Activated CD8-positive, alpha-beta memory T cell treated with anti-CD3 and anti-CD28 coated beads for 36 hours (primary cell): ENCODE measurements around the gene FERMT2. TPM values are rescaled to one million over a fixed set of nuclear protein-coding genes. Genes with fewer than 3 reads are reported as not detected.
"Not testable (repeated sequence)": the region's sequence is repeated elsewhere in the genome, so short reads cannot be mapped to it uniquely, and the experiment has no call there.

Experiments used
- CTCF ChIA-PET: fragments of 350-600 bp; sonication (Branson Sonifier 250); formaldehyde crosslinking; loops from one replicate; lab custom pipeline; 2021; ENCODE audit warnings: antibody characterized with exemption; lab: Charles Lee
- POLR2A ChIA-PET: fragments of 350-600 bp; sonication (Branson Sonifier 250); formaldehyde crosslinking; loops from one replicate; lab custom pipeline; 2021; ENCODE audit warnings: antibody characterized with exemption; lab: Charles Lee
- total RNA-seq, 2 experiments: library from RNA; stranded (reverse); gene quantifications; one replicate each; pipeline ENCODE4 v1.2.3, GENCODE V29; 2021

The FERMT2 gene
- total RNA-seq, 2 experiments from 2014 or later, result 2.4 to 3.6 TPM

DNA sequence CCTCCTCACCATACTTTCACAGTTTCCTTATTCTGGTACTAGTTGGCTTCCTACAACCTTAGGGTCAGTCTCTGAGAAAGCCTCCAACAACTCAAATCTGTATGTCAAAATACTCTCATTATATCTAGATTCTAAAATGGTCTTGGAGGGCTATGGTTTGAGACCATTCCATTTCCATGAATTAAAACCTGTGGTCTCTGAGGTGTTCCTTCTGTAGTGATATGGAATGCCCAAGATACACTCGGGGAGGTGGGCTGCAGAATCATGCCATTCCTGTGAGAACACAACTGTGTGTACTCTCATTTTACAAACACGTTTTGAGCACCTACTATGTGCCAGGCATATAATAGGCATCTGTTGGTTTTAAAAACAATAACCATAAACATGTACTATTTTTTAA, 74.0 kb downstream of the FERMT2 start:
- ChIA-PET POLR2A (no interaction called here), CTCF (no interaction called here)

DNA sequence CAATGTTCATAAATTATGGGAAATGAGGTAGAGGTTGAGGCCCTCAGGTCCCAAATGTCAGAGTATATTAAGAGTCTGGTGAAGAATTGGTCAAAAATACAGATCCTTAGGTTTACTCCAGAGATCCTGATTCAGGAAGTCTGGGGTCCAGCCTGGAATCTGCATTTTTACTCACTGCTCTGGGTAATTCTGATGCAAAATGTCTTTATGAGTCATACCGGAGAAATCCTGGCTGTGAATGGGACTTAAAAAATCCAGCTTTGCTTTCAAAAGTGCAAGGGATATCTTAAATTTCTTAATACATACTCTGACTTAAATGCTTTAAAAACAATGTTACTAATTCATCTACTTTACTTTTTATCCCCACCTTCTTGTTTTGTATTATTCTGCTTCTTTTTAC, 74.5 kb downstream of the FERMT2 start:
- CTCF ChIA-PET, result no interaction called here
- POLR2A ChIA-PET, result no interaction called here

DNA sequence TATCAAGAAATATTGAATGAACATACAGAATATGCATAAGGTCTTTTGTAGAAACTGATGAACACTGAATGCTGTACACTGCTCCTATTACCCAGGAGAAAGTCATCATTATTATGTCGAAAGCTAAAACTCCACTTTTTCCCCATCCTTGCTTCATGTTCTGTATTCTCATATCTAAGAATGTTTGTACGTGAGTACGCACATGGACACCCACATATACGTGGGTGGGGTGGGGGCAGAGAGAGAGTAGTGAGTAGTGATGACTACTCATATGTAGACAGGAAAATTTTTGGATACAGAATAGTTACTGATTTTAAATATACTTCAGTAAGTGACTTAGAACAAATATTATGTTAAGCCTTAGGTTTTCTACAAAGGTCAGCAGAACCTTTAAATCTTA, 75.1 kb downstream of the FERMT2 start:
- POLR2A ChIA-PET, result no interaction called here

DNA sequence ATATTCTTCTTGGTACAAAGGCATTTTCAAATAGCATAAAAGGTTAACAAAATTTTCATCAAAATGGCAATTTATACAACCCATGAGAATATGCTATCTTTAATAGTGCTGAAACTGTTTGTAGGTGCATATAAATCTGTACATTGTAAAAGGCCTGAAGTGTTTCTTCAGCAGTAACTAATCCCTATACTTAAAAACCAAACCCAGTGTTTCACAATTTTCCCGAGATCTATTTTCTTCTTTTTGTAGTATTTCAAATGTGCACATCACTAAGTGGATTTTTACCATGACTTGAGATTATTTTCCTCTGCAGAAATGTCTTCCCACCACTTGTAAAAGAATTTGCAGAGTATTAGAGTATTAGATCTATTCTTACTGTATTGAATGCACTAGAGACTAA, 76.5 kb downstream of the FERMT2 start:
- POLR2A ChIA-PET, result no interaction called here
- CTCF ChIA-PET, result no interaction called here

More for the DNA sequence above, 75.1 kb downstream of the FERMT2 start:
- CTCF ChIA-PET, result no interaction called here

DNA sequence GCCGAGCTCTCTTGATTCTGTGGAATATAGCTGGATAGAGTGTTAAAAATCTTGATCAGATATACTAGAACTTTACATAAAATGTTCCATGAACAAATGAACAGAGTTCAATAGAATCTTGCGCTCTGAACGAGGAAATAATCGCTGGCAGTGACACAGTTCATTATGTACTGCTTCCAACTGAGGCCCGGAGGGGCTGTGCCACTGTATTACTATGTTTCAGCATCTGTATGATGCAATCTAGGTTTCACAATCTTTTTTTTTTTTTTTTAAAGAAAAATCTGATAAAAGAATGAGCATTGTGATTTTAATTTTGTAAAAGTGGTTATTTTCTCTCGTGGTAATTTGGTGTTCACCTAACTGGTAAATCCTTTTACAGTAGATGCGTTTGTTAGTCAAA, 77.2 kb downstream of the FERMT2 start:
- POLR2A ChIA-PET, result no interaction called here
- CTCF ChIA-PET, result no interaction called here

DNA sequence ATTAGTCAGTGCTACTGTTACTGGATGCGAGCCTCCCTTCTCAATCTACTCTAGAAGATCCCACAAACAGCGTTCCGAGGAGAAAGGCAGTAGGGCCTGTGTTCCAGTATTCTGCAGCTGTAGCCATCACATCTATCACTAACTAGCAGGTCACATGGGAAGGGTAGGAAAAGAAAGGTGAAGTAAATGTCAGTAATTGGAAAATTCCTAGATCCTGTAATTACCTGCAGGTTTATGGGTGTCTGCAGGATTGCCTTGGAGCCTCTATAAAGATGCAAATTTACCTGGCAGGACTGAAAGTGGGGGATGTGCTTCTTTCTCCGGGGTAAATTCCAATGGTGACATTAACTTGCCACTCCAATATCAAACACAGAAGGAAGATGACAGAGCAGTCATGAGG, 77.8 kb downstream of the FERMT2 start:
- CTCF ChIA-PET, result interaction anchor here (0.6 kb wide), 1 partner anchor 36 kb away, joined by 3 read pairs; no protein-coding TSS in a partner anchor
- POLR2A ChIA-PET, result no interaction called here

DNA sequence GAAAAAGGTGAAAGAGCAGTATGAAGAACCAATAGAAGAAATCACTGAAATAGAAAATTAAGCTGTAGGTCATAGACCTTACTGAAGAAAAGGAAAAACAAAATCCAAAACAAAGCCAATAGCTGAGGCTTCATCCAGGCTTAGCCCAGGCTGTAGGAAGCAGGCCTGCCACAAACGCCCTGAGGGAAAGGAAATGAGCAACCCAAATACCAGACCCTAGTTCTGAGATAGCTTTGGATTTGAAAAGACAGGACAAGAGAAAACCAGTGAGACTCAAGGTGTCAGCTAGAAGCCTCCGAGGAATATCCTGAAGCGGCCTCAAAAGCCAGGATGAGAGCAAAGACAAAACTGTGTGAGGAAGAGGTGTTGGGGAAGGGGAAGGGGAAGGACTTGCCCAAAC, 79.2 kb downstream of the FERMT2 start:
- ChIA-PET CTCF (no interaction called here), POLR2A (no interaction called here)

DNA sequence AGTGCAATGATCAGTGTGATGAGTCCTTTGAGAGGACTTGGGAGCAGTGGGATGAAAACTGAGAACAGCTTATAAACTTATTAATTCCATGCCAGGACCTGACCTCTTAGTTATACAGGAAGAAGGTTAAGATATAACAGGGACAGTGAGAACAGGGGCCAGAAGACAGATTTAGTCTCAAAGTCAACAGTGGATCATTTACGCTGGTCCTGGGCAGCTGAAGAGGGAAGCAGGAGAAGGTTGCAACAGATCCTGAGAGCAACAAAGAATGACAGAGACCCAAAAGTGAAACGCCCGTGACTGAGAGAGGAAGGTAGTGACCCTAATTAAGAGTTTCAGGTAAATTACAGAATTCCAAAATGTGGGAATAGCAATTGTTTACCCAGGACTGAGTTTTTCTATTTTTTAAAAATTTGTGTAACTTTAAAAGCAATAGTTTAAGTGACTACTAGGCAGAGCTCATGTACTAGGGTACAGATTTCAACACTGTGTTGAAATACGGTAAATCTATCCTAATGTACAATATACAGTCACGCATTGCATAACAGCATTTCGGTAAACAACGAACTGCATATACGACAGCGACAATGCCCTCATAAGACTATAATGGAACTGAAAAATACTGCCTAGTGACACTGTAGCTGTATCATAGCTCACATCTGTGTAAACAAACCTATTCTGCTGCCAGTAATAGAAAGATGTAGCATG, 81.8 kb downstream of the FERMT2 start:
- CTCF ChIA-PET, result interaction anchor here (1.5 kb wide), 1 partner anchor 428 kb away, joined by 3 read pairs; no protein-coding TSS in a partner anchor
- POLR2A ChIA-PET, result no interaction called here

DNA sequence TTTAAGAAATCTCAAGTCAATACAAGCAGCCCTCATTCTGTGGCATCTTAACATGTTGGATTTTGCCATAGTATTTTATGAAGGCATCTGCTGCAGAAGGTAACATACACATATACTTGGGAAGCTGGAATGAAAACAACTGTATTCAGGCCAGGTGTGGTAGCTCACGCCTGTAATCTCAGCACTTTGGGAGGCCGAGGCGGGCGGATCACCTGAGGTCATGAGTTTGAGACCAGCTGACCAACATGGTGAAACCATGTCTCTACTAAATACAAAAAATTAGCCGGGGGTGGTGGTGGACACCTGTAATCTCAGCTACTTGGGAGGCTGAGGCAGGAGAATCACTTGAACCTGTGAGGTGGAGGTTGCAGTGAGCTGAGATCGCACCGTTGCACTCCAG, 86.0 kb downstream of the FERMT2 start:
- CTCF ChIA-PET, result not testable (repeated sequence)

DNA sequence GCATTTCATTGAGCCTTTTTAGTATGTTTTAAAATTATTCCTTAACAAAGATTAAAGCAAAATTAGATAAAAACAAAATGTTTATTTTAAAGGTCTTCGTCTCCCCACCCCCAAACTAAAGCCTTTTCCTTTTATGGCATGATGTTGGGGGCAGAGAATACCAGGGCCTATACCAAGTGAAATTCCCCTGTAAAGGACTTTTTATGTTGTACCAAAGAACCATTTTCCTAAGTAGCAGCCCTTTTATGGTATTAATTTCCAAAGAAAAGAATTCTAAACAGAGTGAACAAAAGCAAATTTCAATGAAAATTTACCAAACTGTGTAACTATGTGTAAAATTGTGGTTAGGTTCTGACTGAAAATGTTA, 87.5 kb downstream of the FERMT2 start:
- ChIA-PET POLR2A (no interaction called here), CTCF (no interaction called here)

More for the DNA sequence above, 86.0 kb downstream of the FERMT2 start:
- POLR2A ChIA-PET, result interaction anchor here (0.6 kb wide), 1 partner anchor 281 kb away, joined by 3 read pairs; no protein-coding TSS in a partner anchor

DNA sequence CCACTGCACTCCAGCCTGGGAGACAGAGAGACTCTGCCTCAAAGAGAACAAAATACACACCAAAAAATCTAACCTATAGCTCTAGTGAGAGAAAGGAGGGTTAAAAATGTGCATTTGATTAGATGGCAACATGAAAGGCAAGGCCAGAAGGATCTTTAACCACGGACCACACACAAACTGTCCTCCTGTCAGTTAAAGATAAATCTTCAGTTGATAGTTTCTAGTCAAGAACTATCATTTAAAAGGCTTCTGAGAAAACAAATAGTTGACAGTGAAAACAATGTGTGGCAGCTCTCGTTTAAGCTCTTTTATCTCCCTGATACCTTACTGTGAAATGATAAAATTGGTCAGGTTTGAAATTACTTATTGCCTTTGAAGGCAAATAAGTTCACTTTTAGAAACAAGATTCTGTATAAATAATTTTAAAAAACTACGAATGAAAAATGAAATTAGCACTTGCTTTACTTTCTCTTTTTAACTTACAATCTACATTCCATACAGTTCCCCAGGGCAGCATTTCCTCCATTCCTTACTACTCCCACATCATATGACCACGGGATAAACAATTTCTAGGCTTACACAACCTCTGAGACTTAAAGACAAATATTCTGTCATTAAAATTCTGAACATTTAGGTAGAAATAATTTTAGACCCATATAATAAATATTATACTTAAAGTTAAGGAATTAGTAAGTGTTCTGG, 88.1 kb downstream of the FERMT2 start:
- ChIA-PET CTCF (no interaction called here), POLR2A (no interaction called here)

DNA sequence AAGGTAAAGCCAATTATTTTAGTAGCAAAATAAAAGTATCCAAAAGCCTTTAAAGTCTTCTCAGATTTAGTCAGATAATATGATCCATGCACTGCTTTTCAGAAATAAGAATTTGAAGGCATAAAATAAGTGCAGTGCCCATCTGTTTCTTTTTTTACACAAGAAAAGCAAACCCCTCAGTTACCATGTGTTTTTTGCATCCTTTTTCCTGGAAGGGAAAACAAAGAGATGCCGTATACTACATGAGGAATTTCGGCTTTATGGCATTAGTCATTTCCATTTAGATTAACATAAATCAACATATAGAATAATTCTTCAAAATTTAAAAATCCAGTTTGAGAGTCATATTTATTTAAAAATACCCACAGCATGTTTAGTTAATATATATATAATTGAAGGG, 89.4 kb downstream of the FERMT2 start:
- CTCF ChIA-PET, result no interaction called here
- POLR2A ChIA-PET, result no interaction called here

DNA sequence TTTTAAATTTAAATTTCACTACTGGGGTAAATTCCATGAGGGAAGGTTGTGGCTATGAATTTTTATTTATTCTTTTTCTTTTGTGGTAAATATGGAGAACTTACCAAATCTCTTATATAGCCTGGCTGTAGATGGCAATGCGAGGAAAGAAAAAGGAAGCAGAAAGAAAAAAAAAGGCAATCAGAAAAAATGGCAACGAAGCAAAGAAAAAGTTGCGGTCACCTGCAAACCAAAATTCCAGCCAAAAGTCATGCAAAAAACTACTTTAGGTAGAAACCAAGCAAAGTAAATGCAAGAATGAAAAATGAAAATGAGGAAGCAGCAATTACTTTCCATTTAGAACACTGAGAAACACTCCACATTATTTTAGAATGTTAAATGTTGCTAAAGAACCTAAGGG, 89.9 kb downstream of the FERMT2 start:
- POLR2A ChIA-PET, result no interaction called here
- CTCF ChIA-PET, result no interaction called here

DNA sequence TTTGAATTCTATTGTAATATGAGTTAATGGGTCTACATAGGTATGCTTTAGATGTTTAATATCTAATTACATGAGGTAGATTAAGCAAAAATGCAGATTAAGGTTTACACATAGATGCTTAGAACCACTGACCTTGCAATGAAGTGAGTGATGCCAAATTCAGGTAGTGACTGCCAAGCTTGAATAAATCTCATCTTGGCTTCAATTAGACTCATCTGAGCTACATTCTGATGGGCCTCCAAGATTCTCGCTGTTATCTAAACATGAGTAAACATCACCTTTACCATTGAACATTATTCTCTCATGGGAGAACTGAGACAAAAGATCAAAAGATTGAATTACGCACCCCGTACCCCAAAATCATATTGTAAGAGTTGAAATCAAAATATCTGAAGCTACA, 90.6 kb downstream of the FERMT2 start:
- POLR2A ChIA-PET, result no interaction called here
- CTCF ChIA-PET, result no interaction called here

DNA sequence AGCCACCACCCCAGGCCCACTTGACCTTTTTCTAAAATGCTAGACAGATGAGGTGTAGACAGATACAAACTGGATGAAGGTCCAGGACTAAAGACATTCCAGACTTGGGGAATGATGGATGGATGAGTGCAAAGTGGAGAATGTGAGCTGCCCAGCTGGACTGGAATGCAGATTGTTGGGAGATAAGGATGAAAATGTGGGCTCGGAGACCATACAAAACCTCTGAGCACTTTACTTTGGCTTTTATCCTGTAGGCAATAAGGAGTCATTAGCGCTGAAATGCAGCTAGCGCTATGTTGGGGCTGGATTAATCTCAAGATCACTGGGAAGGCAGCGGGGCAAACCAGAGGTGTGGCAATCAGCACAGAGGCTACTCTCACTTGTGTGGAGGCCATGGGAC, 94.7 kb downstream of the FERMT2 start:
- ChIA-PET POLR2A (no interaction called here), CTCF (no interaction called here)

DNA sequence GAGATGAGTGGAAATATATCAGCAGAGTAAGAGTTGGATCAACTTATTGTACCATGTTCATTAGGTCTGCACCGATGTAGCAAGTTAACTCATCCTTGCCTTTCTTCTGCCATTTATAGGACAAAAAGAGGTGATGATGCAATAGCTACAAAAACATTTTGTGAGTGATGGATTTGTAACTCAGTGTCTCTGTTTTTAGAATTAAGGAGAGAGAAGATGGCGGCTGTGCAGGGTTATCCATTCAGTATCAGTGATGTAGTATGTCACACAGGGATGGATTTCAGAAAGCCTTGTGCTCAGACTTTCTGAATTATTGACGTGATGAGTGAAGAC, 97.4 kb downstream of the FERMT2 start:
- POLR2A ChIA-PET, result no interaction called here

DNA sequence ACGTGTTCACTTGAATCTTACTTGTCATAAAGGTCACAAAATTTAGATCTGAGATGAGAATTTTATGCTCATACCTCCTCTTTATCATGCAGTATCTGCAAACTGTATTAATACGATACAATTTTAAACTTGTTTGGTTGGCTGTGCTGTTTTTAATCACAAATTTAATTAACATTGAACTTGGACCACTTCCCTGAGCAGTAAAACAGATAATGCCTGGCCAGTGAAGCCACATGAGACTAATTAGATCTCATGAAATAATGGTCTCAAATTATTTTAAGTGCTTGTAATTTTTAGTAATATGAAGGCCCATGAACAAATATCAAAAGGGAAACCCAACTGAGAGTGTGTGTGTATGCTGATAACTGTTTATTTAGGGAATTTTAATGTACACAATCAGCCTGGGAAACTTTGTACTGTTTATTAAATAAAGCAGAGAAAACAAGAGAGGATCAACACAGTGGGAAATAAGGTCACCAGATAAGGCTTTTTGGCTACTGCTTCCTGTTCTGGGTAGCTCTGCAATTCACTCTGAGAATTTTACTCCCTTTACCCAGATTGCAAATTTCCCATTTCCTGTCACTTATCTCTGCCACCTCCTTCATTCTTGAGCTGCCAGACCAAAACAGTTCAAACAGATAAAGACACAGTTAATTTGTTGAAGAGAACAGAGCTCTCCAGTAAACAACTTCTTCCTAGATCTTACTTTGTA, 97.9 kb downstream of the FERMT2 start:
- CTCF ChIA-PET, result no interaction called here
- POLR2A ChIA-PET, result no interaction called here

More for the DNA sequence above, 97.4 kb downstream of the FERMT2 start:
- CTCF ChIA-PET, result no interaction called here

DNA sequence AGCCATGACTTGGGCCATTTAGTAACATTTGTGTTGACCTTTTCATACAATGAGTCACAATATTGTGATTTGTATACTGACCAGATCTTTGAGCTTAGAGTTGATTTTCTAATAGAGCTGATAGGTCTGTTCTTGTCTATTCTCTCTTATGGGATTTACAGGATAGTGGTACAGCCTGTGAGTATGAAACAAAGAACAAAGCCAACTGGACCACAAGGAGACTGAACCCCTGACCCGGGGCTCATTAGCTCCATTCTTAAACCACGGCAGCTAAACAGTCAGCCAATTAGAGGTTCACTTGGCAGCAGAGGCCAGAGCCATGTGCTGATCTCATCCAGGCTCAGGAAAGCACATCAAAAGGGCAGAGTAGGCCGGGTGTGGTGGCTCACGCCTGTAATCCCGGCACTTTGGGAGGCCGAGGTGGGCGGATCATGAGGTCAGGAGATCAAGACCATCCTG, 100.4 kb downstream of the FERMT2 start:
- CTCF ChIA-PET, result no interaction called here
- POLR2A ChIA-PET, result no interaction called here

DNA sequence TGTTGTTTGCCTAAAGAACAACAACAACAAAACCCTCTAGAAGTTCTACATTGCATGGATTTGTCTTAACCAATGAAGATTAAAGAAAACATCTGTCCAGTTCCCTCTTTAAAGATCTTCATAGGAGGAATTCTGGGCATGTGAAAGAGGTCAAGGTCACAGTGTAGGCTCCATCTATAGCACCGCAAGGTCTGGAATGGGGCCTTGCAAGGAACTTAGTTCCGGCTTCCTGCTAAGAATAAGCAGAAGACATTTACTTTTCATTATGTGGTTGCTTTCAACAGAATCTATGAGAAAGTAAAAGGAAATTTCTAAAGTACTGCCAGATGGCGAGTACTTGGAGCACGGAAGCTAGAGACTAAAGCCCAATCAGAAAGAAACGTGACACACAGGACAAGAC, 102.2 kb downstream of the FERMT2 start:
- POLR2A ChIA-PET, result no interaction called here
- CTCF ChIA-PET, result interaction anchor here (1.3 kb wide), 1 partner anchor 112 kb away, joined by 3 read pairs; no protein-coding TSS in a partner anchor

DNA sequence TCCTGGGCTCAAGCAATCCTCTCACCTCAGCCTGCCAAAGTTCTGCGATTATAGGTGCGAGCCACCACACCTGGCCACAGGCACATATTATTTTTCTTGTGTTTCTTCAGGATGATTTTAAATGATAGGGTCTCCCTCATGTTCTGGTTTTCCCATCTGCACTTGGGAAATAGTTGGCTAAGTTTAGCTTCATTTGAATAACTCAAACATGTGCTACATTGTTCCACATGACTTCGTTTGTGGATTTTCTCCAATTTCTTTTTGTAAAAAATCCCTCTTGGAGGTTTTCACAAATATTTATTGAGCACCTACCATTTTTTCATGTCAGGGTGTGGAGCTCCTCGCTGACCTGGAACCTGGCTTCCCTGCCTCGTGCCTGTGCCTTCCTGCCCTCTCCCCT, 104.3 kb downstream of the FERMT2 start:
- CTCF ChIA-PET, result no interaction called here
- POLR2A ChIA-PET, result interaction anchor here (0.5 kb wide), 1 partner anchor 87 kb away, joined by 12 read pairs; no protein-coding TSS in a partner anchor
